Measurements from ENCODE around the gene KERA. TPM values are rescaled to one million over a fixed set of nuclear protein-coding genes. Genes with fewer than 3 reads are reported as not detected.

Gene KERA
- polyA plus RNA-seq, 1 donor (not counting 4 experiments of a cell fraction or from before 2014, with no cell fraction given) = not detected

DNA sequence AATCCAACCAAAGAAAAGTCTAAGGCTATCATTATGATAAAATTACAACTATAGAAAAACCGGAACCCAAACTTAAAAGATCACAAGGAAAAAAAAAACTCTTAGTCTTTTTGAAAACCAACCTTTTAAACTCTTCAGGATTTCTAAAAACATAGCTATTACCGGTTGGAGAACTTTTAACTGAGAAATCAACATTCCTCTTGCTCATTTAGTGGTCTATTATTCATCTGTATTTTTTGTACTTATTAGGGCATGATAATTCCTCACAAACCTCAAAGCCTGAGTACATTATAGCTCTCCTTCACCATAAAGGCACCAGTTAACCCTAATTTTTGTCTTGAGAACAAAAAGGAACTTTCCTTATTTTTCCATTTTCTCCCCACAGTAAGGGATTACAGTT, 43.1 kb upstream of the KERA start:
- H3K9me3 ChIP-seq (ENCODE audit: control insufficient read depth, low read depth, low read length) = no peaks in the 10 kb centered on the region
- no peak overlapping the region for H2AFZ ChIP-seq (ENCODE audit: control insufficient read depth, low read length)
- DNase-seq (ENCODE audit: low read depth, low spot score) (no peak), FAIRE-seq (no peak)
- H3K36me3 ChIP-seq (ENCODE audit: control insufficient read depth in 2 of 2, extremely low read depth in 1 of 2, insufficient read depth in 2 of 2, low read length in 2 of 2) = no peaks in the 10 kb centered on the region
- H3K9me1 ChIP-seq (ENCODE audit: control insufficient read depth, extremely low read depth, insufficient read depth, low read length) = no peaks in the 10 kb centered on the region
- H3K4me2 ChIP-seq (ENCODE audit: control insufficient read depth, extremely low read depth, insufficient read depth, low read depth, low read length) = no peak overlapping the region
- no peaks in the 10 kb centered on the region for H4K20me1 ChIP-seq (ENCODE audit: control insufficient read depth, extremely low read depth, insufficient read depth, low read length)
- TF ChIP-seq, protein P1, sequence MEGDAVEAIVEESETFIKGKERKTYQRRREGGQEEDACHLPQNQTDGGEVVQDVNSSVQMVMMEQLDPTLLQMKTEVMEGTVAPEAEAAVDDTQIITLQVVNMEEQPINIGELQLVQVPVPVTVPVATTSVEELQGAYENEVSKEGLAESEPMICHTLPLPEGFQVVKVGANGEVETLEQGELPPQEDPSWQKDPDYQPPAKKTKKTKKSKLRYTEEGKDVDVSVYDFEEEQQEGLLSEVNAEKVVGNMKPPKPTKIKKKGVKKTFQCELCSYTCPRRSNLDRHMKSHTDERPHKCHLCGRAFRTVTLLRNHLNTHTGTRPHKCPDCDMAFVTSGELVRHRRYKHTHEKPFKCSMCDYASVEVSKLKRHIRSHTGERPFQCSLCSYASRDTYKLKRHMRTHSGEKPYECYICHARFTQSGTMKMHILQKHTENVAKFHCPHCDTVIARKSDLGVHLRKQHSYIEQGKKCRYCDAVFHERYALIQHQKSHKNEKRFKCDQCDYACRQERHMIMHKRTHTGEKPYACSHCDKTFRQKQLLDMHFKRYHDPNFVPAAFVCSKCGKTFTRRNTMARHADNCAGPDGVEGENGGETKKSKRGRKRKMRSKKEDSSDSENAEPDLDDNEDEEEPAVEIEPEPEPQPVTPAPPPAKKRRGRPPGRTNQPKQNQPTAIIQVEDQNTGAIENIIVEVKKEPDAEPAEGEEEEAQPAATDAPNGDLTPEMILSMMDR (optimal IDR thresholded peaks at IDR 0.05 in 1 of 3, IDR thresholded peaks at IDR 0.05 in 1 of 3, conservative IDR thresholded peaks at IDR 0.05 in 1 of 3; ENCODE audit: extremely low read depth in 1 of 3, insufficient read depth in 2 of 3, low read length in 3 of 3) = no peak
- no peak for TF ChIP-seq EZH2 (IDR thresholded peaks at IDR 0.05; ENCODE audit: low read length)
- H3K79me2 ChIP-seq (ENCODE audit: control insufficient read depth, insufficient read depth, low read length) = no peaks in the 10 kb centered on the region
- no peak overlapping the region for H3K9ac ChIP-seq (ENCODE audit: control insufficient read depth, extremely low read depth, insufficient read depth, low read length)
- no peak overlapping the region for H3K4me3 ChIP-seq (ENCODE audit: control insufficient read depth in 2 of 3, extremely low read depth in 1 of 3, insufficient read depth in 2 of 3, low read depth in 1 of 3, low read length in 3 of 3)
- dilution Hi-C loops (cut with MboI; ENCODE audit: extremely low pct_ligation_motif_present, low sequenced_read_pairs) = no loop called here
- no peak overlapping the region for H3K27ac ChIP-seq (ENCODE audit: control insufficient read depth, insufficient read depth, low read length)
- H3K4me1 ChIP-seq (ENCODE audit: control insufficient read depth, extremely low read depth, insufficient read depth, low read length) = peaks cover 6% of the 10 kb centered on the region
- H3K27me3 ChIP-seq (ENCODE audit: control insufficient read depth, extremely low read depth, insufficient read depth, low read length) = no peaks in the 10 kb centered on the region

DNA sequence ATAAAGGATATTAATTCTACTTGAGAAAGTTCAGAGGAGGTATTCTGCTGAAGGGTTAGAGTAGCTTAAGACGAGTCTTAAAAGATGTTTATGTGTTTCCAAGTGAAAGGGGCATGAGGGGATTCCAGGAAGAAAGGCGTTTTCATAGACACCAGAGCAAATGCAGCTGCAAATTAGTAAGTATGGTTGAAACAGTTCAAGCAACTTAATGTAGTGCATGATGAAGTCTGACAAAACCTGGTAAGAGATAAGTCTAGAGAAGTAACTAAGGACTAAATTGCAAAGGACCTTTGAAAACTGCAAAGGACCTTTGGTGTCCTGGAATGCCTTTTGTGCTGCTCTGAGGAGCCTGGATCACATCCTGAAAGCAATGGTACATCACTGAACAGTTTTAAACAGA, 42.0 kb upstream of the KERA start:
- Histone ChIP-seq H3K4me2 (ENCODE audit: control insufficient read depth, extremely low read depth, insufficient read depth, low read depth, low read length) (no peak overlapping the region), H3K4me1 (ENCODE audit: control insufficient read depth, extremely low read depth, insufficient read depth, low read length) (peaks cover 6% of the 10 kb centered on the region), H3K9ac (ENCODE audit: control insufficient read depth, extremely low read depth, insufficient read depth, low read length) (no peak overlapping the region), H3K27me3 (ENCODE audit: control insufficient read depth, extremely low read depth, insufficient read depth, low read length) (no peaks in the 10 kb centered on the region), H3K9me3 (ENCODE audit: control insufficient read depth, low read depth, low read length) (no peaks in the 10 kb centered on the region), H3K9me1 (ENCODE audit: control insufficient read depth, extremely low read depth, insufficient read depth, low read length) (no peaks in the 10 kb centered on the region), H3K79me2 (ENCODE audit: control insufficient read depth, insufficient read depth, low read length) (no peaks in the 10 kb centered on the region), H3K4me3 (ENCODE audit: control insufficient read depth in 2 of 3, extremely low read depth in 1 of 3, insufficient read depth in 2 of 3, low read depth in 1 of 3, low read length in 3 of 3) (no peak overlapping the region), H3K27ac (ENCODE audit: control insufficient read depth, insufficient read depth, low read length) (no peak overlapping the region), H4K20me1 (ENCODE audit: control insufficient read depth, extremely low read depth, insufficient read depth, low read length) (no peaks in the 10 kb centered on the region), H2AFZ (ENCODE audit: control insufficient read depth, low read length) (no peak overlapping the region), H3K36me3 (ENCODE audit: control insufficient read depth in 2 of 2, extremely low read depth in 1 of 2, insufficient read depth in 2 of 2, low read length in 2 of 2) (no peaks in the 10 kb centered on the region)
- TF ChIP-seq, protein P1 (optimal IDR thresholded peaks at IDR 0.05 in 1 of 3, IDR thresholded peaks at IDR 0.05 in 1 of 3, conservative IDR thresholded peaks at IDR 0.05 in 1 of 3; ENCODE audit: extremely low read depth in 1 of 3, insufficient read depth in 2 of 3, low read length in 3 of 3) = no peak
- no peak for TF ChIP-seq EZH2 (IDR thresholded peaks at IDR 0.05; ENCODE audit: low read length)
- dilution Hi-C loops (cut with MboI; ENCODE audit: extremely low pct_ligation_motif_present, low sequenced_read_pairs) = no loop called here
- FAIRE-seq (no peak), DNase-seq (ENCODE audit: low read depth, low spot score) (no peak)
